ENCODE measurements around the gene ACTN3.

- TF ChIP-seq, protein P1, sequence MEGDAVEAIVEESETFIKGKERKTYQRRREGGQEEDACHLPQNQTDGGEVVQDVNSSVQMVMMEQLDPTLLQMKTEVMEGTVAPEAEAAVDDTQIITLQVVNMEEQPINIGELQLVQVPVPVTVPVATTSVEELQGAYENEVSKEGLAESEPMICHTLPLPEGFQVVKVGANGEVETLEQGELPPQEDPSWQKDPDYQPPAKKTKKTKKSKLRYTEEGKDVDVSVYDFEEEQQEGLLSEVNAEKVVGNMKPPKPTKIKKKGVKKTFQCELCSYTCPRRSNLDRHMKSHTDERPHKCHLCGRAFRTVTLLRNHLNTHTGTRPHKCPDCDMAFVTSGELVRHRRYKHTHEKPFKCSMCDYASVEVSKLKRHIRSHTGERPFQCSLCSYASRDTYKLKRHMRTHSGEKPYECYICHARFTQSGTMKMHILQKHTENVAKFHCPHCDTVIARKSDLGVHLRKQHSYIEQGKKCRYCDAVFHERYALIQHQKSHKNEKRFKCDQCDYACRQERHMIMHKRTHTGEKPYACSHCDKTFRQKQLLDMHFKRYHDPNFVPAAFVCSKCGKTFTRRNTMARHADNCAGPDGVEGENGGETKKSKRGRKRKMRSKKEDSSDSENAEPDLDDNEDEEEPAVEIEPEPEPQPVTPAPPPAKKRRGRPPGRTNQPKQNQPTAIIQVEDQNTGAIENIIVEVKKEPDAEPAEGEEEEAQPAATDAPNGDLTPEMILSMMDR (conservative IDR thresholded peaks at IDR 0.05; ENCODE audit: low read length), result no peak
- TF ChIP-seq EZH2phosphoT487 (IDR thresholded peaks at IDR 0.05; ENCODE audit: borderline replicate concordance), result no peak
Measured at GRCh38 chr11:66591175-66591574, 44.5 kb downstream of the ACTN3 start.
